HFF-Myc (cell line): Measurements from ENCODE around the gene IWS1.

Experiments
- DNase-seq: peaks from one replicate; pipeline ENCODE4 v3.0.0-alpha.2; 2011; ENCODE audit warnings: low read depth; ENCODE audit errors: extremely low read depth
- H3K4me3 ChIP-seq: replicated peaks from 2 replicates; pipeline ENCODE4 v1.5.1; 2011; ENCODE audit warnings: low read depth, mild to moderate bottlenecking, control low read depth, low read length
- CTCF ChIP-seq: IDR thresholded peaks from 2 replicates; pipeline ENCODE4 v1.5.1; 2012; ENCODE audit warnings: mild to moderate bottlenecking, low read depth, low read length, control low read depth; ENCODE audit errors: missing control alignments

IWS1 gene

GRCh38 chr2:127537644-127538043 lies 11.4 kb upstream of the IWS1 start:
- no peak overlapping the region for H3K4me3 ChIP-seq
- DNase-seq: no peak
- TF ChIP-seq CTCF: no peak

GRCh38 chr2:127536707-127537541 lies 10.6 kb upstream of the IWS1 start:
- TF ChIP-seq CTCF: no peak
- DNase-seq: no peak
- no peak overlapping the region for H3K4me3 ChIP-seq

- no peak for DNase-seq
- TF ChIP-seq CTCF: no peak
Measured at GRCh38 chr2:127535918-127536317, 9.6 kb upstream of the IWS1 start.

GRCh38 chr2:127535422-127535901 lies 9.2 kb upstream of the IWS1 start, which contains the start of gene MYO7B:
Gene MYO7B, plus strand, starts transcription at chr2:127535683. Its CDS starts 24,040 bp downstream, at chr2:127559723.
- DNase-seq: no peak
- TF ChIP-seq CTCF: no peak

More at GRCh38 chr2:127535918-127536317, 9.6 kb upstream of the IWS1 start:
- no peak overlapping the region for H3K4me3 ChIP-seq

GRCh38 chr2:127532296-127532695 lies 6.0 kb upstream of the IWS1 start:
- no peak for DNase-seq
- TF ChIP-seq CTCF: no peak
- no peak overlapping the region for H3K4me3 ChIP-seq

More at GRCh38 chr2:127535422-127535901, 9.2 kb upstream of the IWS1 start, which contains the start of gene MYO7B:
- no peak within 1 kb of the TSS for H3K4me3 ChIP-seq

GRCh38 chr2:127531221-127531648 lies 4.9 kb upstream of the IWS1 start:
- no peak overlapping the region for H3K4me3 ChIP-seq
- no peak for TF ChIP-seq CTCF
- DNase-seq: no peak
